OCI-LY1 (cell line): ENCODE measurements around the gene WASF1.

Experiments used
- EZH2 ChIP-seq: fragments of 200-600 bp; sonication (generic), shearing (Covaris generic); IDR thresholded peaks from 2 replicates; pipeline ENCODE4 v1.8.0; 2017; ENCODE audit warnings: borderline replicate concordance, mixed run types, mild to moderate bottlenecking, antibody characterized with exemption, low read length, moderate library complexity, mixed read lengths
- TF ChIP-seq, protein P1 (sequence below): fragments of 200-600 bp; sonication (generic), shearing (Covaris generic); IDR thresholded peaks from 2 replicates; pipeline ENCODE4 v1.5.1; 2017; ENCODE audit warnings: mild to moderate bottlenecking, antibody characterized with exemption, low read length, moderate library complexity, mixed read lengths

DNA sequence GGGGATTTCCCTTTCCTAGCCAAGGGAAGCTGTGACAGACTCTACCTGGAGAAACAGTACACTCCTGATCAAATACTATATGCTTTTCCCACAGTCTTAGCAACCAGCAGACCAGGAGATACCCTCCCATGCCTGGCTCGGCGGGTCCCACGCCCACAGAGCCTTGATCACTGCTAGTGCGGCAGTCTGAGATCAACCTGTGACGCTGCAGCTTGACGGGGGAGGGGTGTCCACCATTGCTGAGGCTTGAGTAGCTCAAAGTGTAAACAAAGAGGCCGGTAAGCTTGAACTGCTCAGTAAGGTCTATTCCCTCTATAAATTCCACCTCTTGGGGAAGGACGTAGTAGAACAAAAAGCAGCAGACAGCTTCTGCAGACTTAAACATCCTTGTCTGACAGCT, 63.2 kb downstream of the WASF1 start:
- TF ChIP-seq, protein P1, sequence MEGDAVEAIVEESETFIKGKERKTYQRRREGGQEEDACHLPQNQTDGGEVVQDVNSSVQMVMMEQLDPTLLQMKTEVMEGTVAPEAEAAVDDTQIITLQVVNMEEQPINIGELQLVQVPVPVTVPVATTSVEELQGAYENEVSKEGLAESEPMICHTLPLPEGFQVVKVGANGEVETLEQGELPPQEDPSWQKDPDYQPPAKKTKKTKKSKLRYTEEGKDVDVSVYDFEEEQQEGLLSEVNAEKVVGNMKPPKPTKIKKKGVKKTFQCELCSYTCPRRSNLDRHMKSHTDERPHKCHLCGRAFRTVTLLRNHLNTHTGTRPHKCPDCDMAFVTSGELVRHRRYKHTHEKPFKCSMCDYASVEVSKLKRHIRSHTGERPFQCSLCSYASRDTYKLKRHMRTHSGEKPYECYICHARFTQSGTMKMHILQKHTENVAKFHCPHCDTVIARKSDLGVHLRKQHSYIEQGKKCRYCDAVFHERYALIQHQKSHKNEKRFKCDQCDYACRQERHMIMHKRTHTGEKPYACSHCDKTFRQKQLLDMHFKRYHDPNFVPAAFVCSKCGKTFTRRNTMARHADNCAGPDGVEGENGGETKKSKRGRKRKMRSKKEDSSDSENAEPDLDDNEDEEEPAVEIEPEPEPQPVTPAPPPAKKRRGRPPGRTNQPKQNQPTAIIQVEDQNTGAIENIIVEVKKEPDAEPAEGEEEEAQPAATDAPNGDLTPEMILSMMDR = no peak
- TF ChIP-seq EZH2 = no peak
